ENCODE results near the gene UTS2B.

UTS2B gene

DNA sequence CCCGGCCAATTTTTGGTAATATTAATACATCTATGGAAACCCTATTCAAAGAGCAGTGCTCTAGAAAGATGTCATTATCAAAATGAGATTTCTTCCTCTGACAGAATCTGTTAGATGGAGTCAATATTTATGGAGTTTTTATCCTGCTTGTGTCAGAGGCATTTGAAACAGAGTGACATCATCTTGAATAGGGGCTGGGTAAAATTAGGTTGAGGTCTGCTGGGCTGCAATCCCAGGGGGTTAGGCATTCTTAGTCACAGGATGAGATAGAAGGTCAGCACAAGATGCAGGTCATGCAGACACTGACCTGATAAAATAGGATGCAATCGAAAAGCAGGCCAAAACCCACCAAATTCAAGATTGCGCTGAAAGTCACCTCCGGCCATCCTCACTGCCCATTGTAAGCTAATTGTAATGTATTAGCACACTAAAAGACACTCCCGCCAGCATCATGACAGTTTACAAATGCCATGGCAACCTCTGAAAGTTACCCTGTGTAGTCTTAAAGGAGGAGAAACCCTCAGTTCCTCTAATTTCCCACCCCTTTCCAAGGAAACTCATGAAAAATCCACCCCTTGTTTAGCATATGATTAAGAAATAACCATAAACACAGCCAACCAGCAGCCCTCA lies 28.4 kb downstream of the UTS2B start:
- Histone ChIP-seq H3K4me1 (ENCODE audit: control insufficient read depth in 1 of 2, insufficient read depth in 1 of 2, low read depth in 1 of 2, low read length in 1 of 2) (no peaks in the 10 kb centered on the region), H3K27ac (no peak overlapping the region), H3K27me3 (no peaks in the 10 kb centered on the region), H3K4me3 (ENCODE audit: low read depth in 1 of 2, low read length in 1 of 2) (no peak overlapping the region), H3K36me3 (no peaks in the 10 kb centered on the region), H3K9me3 (no peaks in the 10 kb centered on the region)
- TF ChIP-seq, protein P1, sequence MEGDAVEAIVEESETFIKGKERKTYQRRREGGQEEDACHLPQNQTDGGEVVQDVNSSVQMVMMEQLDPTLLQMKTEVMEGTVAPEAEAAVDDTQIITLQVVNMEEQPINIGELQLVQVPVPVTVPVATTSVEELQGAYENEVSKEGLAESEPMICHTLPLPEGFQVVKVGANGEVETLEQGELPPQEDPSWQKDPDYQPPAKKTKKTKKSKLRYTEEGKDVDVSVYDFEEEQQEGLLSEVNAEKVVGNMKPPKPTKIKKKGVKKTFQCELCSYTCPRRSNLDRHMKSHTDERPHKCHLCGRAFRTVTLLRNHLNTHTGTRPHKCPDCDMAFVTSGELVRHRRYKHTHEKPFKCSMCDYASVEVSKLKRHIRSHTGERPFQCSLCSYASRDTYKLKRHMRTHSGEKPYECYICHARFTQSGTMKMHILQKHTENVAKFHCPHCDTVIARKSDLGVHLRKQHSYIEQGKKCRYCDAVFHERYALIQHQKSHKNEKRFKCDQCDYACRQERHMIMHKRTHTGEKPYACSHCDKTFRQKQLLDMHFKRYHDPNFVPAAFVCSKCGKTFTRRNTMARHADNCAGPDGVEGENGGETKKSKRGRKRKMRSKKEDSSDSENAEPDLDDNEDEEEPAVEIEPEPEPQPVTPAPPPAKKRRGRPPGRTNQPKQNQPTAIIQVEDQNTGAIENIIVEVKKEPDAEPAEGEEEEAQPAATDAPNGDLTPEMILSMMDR (IDR thresholded peaks at IDR 0.05), result no peak

DNA sequence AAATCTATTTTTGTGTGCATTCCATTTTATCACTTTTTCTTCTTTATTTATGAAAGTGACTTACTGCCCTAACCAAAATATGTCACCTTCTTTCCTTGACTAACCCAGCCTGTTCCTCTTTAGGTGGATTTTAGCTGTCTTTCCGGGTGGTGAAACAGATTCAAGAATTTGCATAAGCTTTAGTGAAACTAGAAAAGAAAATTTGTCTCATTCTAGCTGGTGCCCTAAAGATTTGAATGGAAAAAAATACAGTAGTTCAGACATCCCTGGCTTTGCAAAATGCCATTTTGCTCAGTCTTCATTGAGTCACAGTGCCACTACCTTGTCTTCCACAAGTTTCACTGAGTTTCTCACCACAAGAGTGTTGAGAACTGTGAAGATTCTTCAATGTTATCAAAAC lies 29.3 kb downstream of the UTS2B start:
- Histone ChIP-seq H3K4me1 (ENCODE audit: control insufficient read depth in 1 of 2, insufficient read depth in 1 of 2, low read depth in 1 of 2, low read length in 1 of 2) (no peaks in the 10 kb centered on the region), H3K4me3 (ENCODE audit: low read depth in 1 of 2, low read length in 1 of 2) (no peak overlapping the region), H3K36me3 (no peaks in the 10 kb centered on the region), H3K27me3 (no peaks in the 10 kb centered on the region), H3K27ac (no peak overlapping the region), H3K9me3 (no peaks in the 10 kb centered on the region)
- TF ChIP-seq, protein P1 (IDR thresholded peaks at IDR 0.05), result no peak

DNA sequence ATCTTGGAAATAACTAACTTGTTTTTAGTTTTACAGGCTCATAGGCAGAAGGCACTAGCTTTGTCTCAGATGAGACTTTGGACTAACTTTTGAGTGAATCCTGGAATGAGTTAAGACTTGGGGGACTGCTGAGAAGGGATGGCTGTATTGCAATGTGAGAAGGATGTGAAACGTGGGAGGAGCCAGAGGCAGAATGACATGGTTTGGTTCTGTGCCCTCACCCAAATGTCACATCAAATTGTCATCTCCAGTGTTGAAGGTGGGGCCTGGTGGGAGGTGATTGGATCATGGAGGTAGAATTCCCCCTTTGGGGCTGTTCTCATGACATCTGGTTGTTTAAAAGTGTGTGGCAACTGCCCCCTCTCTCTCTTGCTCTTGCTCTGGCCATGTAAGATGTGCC lies 29.9 kb downstream of the UTS2B start:
- H3K4me3 ChIP-seq (ENCODE audit: low read depth in 1 of 2, low read length in 1 of 2), result no peak overlapping the region
- H3K4me1 ChIP-seq (ENCODE audit: control insufficient read depth in 1 of 2, insufficient read depth in 1 of 2, low read depth in 1 of 2, low read length in 1 of 2), result no peaks in the 10 kb centered on the region
- no peak overlapping the region for H3K27ac ChIP-seq
- H3K36me3 ChIP-seq, result no peaks in the 10 kb centered on the region
- H3K9me3 ChIP-seq, result no peaks in the 10 kb centered on the region
- TF ChIP-seq, protein P1 (IDR thresholded peaks at IDR 0.05), result no peak
- H3K27me3 ChIP-seq, result no peaks in the 10 kb centered on the region

DNA sequence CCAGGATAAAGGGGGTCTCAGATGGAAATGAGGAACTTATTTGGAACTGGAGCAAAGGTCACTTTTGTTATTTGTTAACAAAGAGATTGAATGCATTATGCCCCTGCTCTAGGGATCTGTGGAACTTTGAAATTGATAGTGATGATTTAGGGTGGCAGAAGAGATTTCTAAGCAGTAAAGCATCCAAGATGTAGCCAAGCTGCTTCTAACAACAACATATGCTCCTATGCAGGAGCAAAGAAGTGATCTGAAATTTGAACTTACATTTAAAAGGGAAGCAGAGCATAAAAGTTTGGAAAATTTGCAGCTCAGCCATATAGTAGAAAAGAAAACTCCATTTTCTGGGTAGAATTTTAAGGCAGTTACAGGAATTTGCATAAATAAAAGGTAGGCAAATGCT lies 31.5 kb downstream of the UTS2B start:
- H3K36me3 ChIP-seq, result no peaks in the 10 kb centered on the region

DNA sequence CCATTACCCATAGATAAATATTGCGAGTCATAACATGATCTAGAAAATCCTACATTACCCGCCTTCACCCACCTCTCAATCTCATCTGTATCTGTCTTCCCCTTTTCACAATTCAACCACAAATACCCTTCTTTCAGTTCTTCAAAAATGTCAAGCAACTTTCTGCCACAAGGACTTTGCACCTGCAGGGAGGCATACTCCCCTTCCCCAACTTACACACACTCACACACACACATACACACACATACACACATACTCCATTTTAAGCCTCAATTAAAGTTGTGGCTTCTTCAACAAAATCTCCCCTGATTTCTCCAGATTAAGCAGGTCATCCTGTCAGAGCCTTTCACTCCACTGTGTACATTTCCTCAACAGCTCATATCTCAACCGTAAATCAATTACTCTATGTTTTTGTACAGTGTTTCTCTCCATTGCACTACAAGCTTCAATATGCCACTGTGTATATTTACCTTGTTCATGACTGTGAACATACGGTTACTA lies 34.2 kb downstream of the UTS2B start:
- Histone ChIP-seq H3K4me3 (ENCODE audit: low read depth in 1 of 2, low read length in 1 of 2) (no peak overlapping the region), H3K4me1 (ENCODE audit: control insufficient read depth in 1 of 2, insufficient read depth in 1 of 2, low read depth in 1 of 2, low read length in 1 of 2) (no peaks in the 10 kb centered on the region), H3K36me3 (no peaks in the 10 kb centered on the region), H3K27me3 (no peaks in the 10 kb centered on the region), H3K27ac (no peak overlapping the region), H3K9me3 (no peaks in the 10 kb centered on the region)
- TF ChIP-seq, protein P1 (IDR thresholded peaks at IDR 0.05), result no peak

More for the DNA sequence above, 31.5 kb downstream of the UTS2B start:
- Histone ChIP-seq H3K9me3 (no peaks in the 10 kb centered on the region), H3K4me1 (ENCODE audit: control insufficient read depth in 1 of 2, insufficient read depth in 1 of 2, low read depth in 1 of 2, low read length in 1 of 2) (no peaks in the 10 kb centered on the region), H3K27me3 (no peaks in the 10 kb centered on the region), H3K4me3 (ENCODE audit: low read depth in 1 of 2, low read length in 1 of 2) (no peak overlapping the region), H3K27ac (no peak overlapping the region)
- TF ChIP-seq, protein P1 (IDR thresholded peaks at IDR 0.05), result no peak

Data from neutrophil (primary cell).